ENCODE measurements around the gene SLC35F4.

SLC35F4 gene

GRCh38 chr14:57656853-57657252 is 209.0 kb downstream of the SLC35F4 start:
- ChIA-PET POLR2A (no interaction called here), CTCF (no interaction called here)
- no peak for TF ChIP-seq SUZ12 (IDR thresholded peaks at IDR 0.05)
- no peak for TF ChIP-seq FOXA1 (IDR thresholded peaks at IDR 0.05)
- no peak for TF ChIP-seq FOXM1 (IDR thresholded peaks at IDR 0.05; ENCODE audit: borderline replicate concordance)
- no peak for TF ChIP-seq ZNF384 (IDR thresholded peaks at IDR 0.05)
- no peak for TF ChIP-seq FOXK2 (IDR thresholded peaks at IDR 0.05)
- TF ChIP-seq PKNOX1 (IDR thresholded peaks at IDR 0.05): no peak
- TF ChIP-seq L3MBTL2 (conservative IDR thresholded peaks at IDR 0.05): no peak
- TF ChIP-seq ARNT (IDR thresholded peaks at IDR 0.05): no peak
- no peak for TF ChIP-seq CTBP1 (IDR thresholded peaks at IDR 0.05; ENCODE audit: borderline replicate concordance)
- no peak for TF ChIP-seq NFRKB (IDR thresholded peaks at IDR 0.05)
- TF ChIP-seq ELF4 (IDR thresholded peaks at IDR 0.05): no peak
- no peak for TF ChIP-seq LEF1 (IDR thresholded peaks at IDR 0.05; ENCODE audit: borderline replicate concordance)
- no peak for DNase-seq (ENCODE audit: extremely low spot score)

GRCh38 chr14:57652769-57653168 is 213.1 kb downstream of the SLC35F4 start:
- POLR2A ChIA-PET: no interaction called here
- TF ChIP-seq FOXA1 (IDR thresholded peaks at IDR 0.05) (no peak), BHLHE40 (IDR thresholded peaks at IDR 0.05; ENCODE audit: borderline replicate concordance) (no peak), TARDBP (IDR thresholded peaks at IDR 0.05) (no peak)
- DNase-seq (ENCODE audit: extremely low spot score): no peak
- CTCF ChIA-PET: no interaction called here

- TF ChIP-seq FOXM1 (IDR thresholded peaks at IDR 0.05; ENCODE audit: borderline replicate concordance): no peak
- no peak for TF ChIP-seq ELF4 (IDR thresholded peaks at IDR 0.05)
- TF ChIP-seq SP1 (IDR thresholded peaks at IDR 0.05): no peak
- TF ChIP-seq ZNF384 (IDR thresholded peaks at IDR 0.05): no peak
- no peak for TF ChIP-seq BHLHE40 (IDR thresholded peaks at IDR 0.05; ENCODE audit: borderline replicate concordance)
- no peak for TF ChIP-seq L3MBTL2 (conservative IDR thresholded peaks at IDR 0.05)
- no peak for TF ChIP-seq TARDBP (IDR thresholded peaks at IDR 0.05)
- no peak for TF ChIP-seq FOXA1 (IDR thresholded peaks at IDR 0.05)
- TF ChIP-seq CTBP1 (IDR thresholded peaks at IDR 0.05; ENCODE audit: borderline replicate concordance): no peak
- no peak for TF ChIP-seq NFRKB (IDR thresholded peaks at IDR 0.05)
- no peak for TF ChIP-seq HDGF (IDR thresholded peaks at IDR 0.05; ENCODE audit: borderline replicate concordance)
- no peak for TF ChIP-seq FOXK2 (IDR thresholded peaks at IDR 0.05)
- no peak for TF ChIP-seq LEF1 (IDR thresholded peaks at IDR 0.05; ENCODE audit: borderline replicate concordance)
- TF ChIP-seq ARNT (IDR thresholded peaks at IDR 0.05): no peak
- TF ChIP-seq PKNOX1 (IDR thresholded peaks at IDR 0.05): no peak
- TF ChIP-seq SUZ12 (IDR thresholded peaks at IDR 0.05): no peak
- DNase-seq (ENCODE audit: extremely low spot score): no peak
- POLR2A ChIA-PET: no interaction called here
- CTCF ChIA-PET: interaction anchor here (0.6 kb wide), 1 partner anchor 1077 kb away, joined by 5 read pairs; no protein-coding TSS in a partner anchor
Measured at GRCh38 chr14:57641776-57642175, 224.1 kb downstream of the SLC35F4 start.

GRCh38 chr14:57640036-57640435 is 225.9 kb downstream of the SLC35F4 start:
- TF ChIP-seq FOXM1 (IDR thresholded peaks at IDR 0.05; ENCODE audit: borderline replicate concordance): no peak
- TF ChIP-seq HDGF (IDR thresholded peaks at IDR 0.05; ENCODE audit: borderline replicate concordance): no peak
- no peak for TF ChIP-seq LEF1 (IDR thresholded peaks at IDR 0.05; ENCODE audit: borderline replicate concordance)
- no peak for TF ChIP-seq FOXA1 (IDR thresholded peaks at IDR 0.05)
- no peak for TF ChIP-seq L3MBTL2 (conservative IDR thresholded peaks at IDR 0.05)
- TF ChIP-seq SUZ12 (IDR thresholded peaks at IDR 0.05): no peak
- no peak for TF ChIP-seq NFRKB (IDR thresholded peaks at IDR 0.05)
- ChIA-PET POLR2A (no interaction called here), CTCF (no interaction called here)
- no peak for DNase-seq (ENCODE audit: extremely low spot score)

GRCh38 chr14:57637901-57638300 is 228.0 kb downstream of the SLC35F4 start:
- POLR2A ChIA-PET: no interaction called here
- TF ChIP-seq HDGF (IDR thresholded peaks at IDR 0.05; ENCODE audit: borderline replicate concordance) (no peak), SUZ12 (IDR thresholded peaks at IDR 0.05) (no peak), L3MBTL2 (conservative IDR thresholded peaks at IDR 0.05) (no peak), TARDBP (IDR thresholded peaks at IDR 0.05) (no peak), PKNOX1 (IDR thresholded peaks at IDR 0.05) (no peak), ZNF384 (IDR thresholded peaks at IDR 0.05) (no peak), FOXK2 (IDR thresholded peaks at IDR 0.05) (no peak), ARNT (IDR thresholded peaks at IDR 0.05) (no peak), ELF4 (IDR thresholded peaks at IDR 0.05) (no peak), FOXA1 (IDR thresholded peaks at IDR 0.05) (no peak), LEF1 (IDR thresholded peaks at IDR 0.05; ENCODE audit: borderline replicate concordance) (no peak), BHLHE40 (IDR thresholded peaks at IDR 0.05; ENCODE audit: borderline replicate concordance) (no peak), SP1 (IDR thresholded peaks at IDR 0.05) (no peak), NFRKB (IDR thresholded peaks at IDR 0.05) (no peak), FOXM1 (IDR thresholded peaks at IDR 0.05; ENCODE audit: borderline replicate concordance) (no peak), CTBP1 (IDR thresholded peaks at IDR 0.05; ENCODE audit: borderline replicate concordance) (no peak)
- CTCF ChIA-PET: interaction anchor here (1.0 kb wide), 1 partner anchor 233 kb away, joined by 3 read pairs; no protein-coding TSS in a partner anchor
- DNase-seq (ENCODE audit: extremely low spot score): no peak

GRCh38 chr14:57634335-57634734 is 231.6 kb downstream of the SLC35F4 start:
- DNase-seq (ENCODE audit: extremely low spot score): no peak
- TF ChIP-seq FOXM1 (IDR thresholded peaks at IDR 0.05; ENCODE audit: borderline replicate concordance) (no peak), LEF1 (IDR thresholded peaks at IDR 0.05; ENCODE audit: borderline replicate concordance) (no peak), HDGF (IDR thresholded peaks at IDR 0.05; ENCODE audit: borderline replicate concordance) (no peak)
- ChIA-PET POLR2A (no interaction called here), CTCF (no interaction called here)

- ChIA-PET CTCF (no interaction called here), POLR2A (no interaction called here)
- no peak for DNase-seq (ENCODE audit: extremely low spot score)
- TF ChIP-seq FOXA1 (IDR thresholded peaks at IDR 0.05) (no peak), ELF4 (IDR thresholded peaks at IDR 0.05) (no peak), PKNOX1 (IDR thresholded peaks at IDR 0.05) (no peak), NFRKB (IDR thresholded peaks at IDR 0.05) (no peak), L3MBTL2 (conservative IDR thresholded peaks at IDR 0.05) (no peak), TARDBP (IDR thresholded peaks at IDR 0.05) (no peak), ZNF384 (IDR thresholded peaks at IDR 0.05) (no peak), BHLHE40 (IDR thresholded peaks at IDR 0.05; ENCODE audit: borderline replicate concordance) (no peak), FOXM1 (IDR thresholded peaks at IDR 0.05; ENCODE audit: borderline replicate concordance) (no peak)
Measured at GRCh38 chr14:57632649-57633048, 233.2 kb downstream of the SLC35F4 start.

Measured in HEK293T (cell line).